Measurements from ENCODE around the gene CUBN. TPM values are rescaled to one million over a fixed set of nuclear protein-coding genes. Genes with fewer than 3 reads are reported as not detected.

The CUBN gene
- polyA plus RNA-seq, 2 of the 4 experiments (the other 2 are of a cell fraction), result 0.08 to 0.28 TPM

- ChIA-PET POLR2A (no interaction called here), CTCF (no interaction called here)
- Histone ChIP-seq H3K9me3 (no peaks in the 10 kb centered on the region), H3K4me1 (no peaks in the 10 kb centered on the region), H3K4me2 (no peak overlapping the region), H3K27ac (no peak overlapping the region), H3K4me3 (no peak overlapping the region)
- FAIRE-seq, result no peak
- 55% methylated on average over 7 of the region's 7 CpGs for WGBS (ENCODE audit: missing lambda C conversion rate)
- ATAC-seq, result no peak
- no peak for DNase-seq (ENCODE audit: low read depth in 1 of 2, low spot score in 1 of 2)
- TF ChIP-seq POLR2AphosphoS2 (conservative IDR thresholded peaks at IDR 0.05; ENCODE audit: low read length), result no peak
- no peak for TF ChIP-seq RCOR1 (IDR thresholded peaks at IDR 0.05; ENCODE audit: low read depth, low read length)
- TF ChIP-seq GATA3 (IDR thresholded peaks at IDR 0.05; ENCODE audit: borderline replicate concordance), result no peak
- TF ChIP-seq ZFP36 (IDR thresholded peaks at IDR 0.05; ENCODE audit: borderline replicate concordance, partially characterized antibody), result no peak
- TF ChIP-seq PHF8 (IDR thresholded peaks at IDR 0.05; ENCODE audit: borderline replicate concordance, low read depth), result no peak
Measured at GRCh38 chr10:17041626-17042520, 87.7 kb downstream of the CUBN start.

GRCh38 chr10:17038627-17039026 lies 91.0 kb downstream of the CUBN start:
- no peak overlapping the region for H3K27ac ChIP-seq

GRCh38 chr10:17037910-17038309 lies 91.7 kb downstream of the CUBN start:
- no peak for FAIRE-seq
- Histone ChIP-seq H3K9me3 (no peaks in the 10 kb centered on the region), H3K4me3 (no peak overlapping the region), H3K4me2 (no peak overlapping the region), H3K4me1 (no peaks in the 10 kb centered on the region), H3K27ac (no peak overlapping the region)
- POLR2A ChIA-PET, result no interaction called here
- TF ChIP-seq HOXB13 (CRISPR knock-in tag; IDR thresholded peaks at IDR 0.05; ENCODE audit: low read depth), result no peak
- no peak for TF ChIP-seq JUN (IDR thresholded peaks at IDR 0.05)
- TF ChIP-seq CHD2 (IDR thresholded peaks at IDR 0.05; ENCODE audit: low read length, partially characterized antibody), result no peak
- TF ChIP-seq KDM1A (IDR thresholded peaks at IDR 0.05; ENCODE audit: low read depth), result no peak
- no peak for TF ChIP-seq HMGXB4 (CRISPR knock-in tag; IDR thresholded peaks at IDR 0.05; ENCODE audit: borderline replicate concordance)
- TF ChIP-seq ZC3H11A (IDR thresholded peaks at IDR 0.05), result no peak
- TF ChIP-seq HDAC2 (IDR thresholded peaks at IDR 0.05), result no peak
- TF ChIP-seq EP300 (IDR thresholded peaks at IDR 0.05), result no peak
- TF ChIP-seq CBX8 (IDR thresholded peaks at IDR 0.05), result no peak
- TF ChIP-seq FOXS1 (CRISPR knock-in tag; IDR thresholded peaks at IDR 0.05), result no peak
- no peak for TF ChIP-seq MYC (IDR thresholded peaks at IDR 0.05; ENCODE audit: borderline replicate concordance, low read length)
- TF ChIP-seq TP53 (CRISPR knock-in tag; IDR thresholded peaks at IDR 0.05), result no peak
- no peak for DNase-seq (ENCODE audit: low read depth in 1 of 2, low spot score in 1 of 2)
- CTCF ChIA-PET, result no interaction called here
- 71% methylated on average over 6 of the region's 6 CpGs for WGBS (ENCODE audit: missing lambda C conversion rate)
- no peak for ATAC-seq

More at GRCh38 chr10:17038627-17039026, 91.0 kb downstream of the CUBN start:
- H3K4me1 ChIP-seq, result no peaks in the 10 kb centered on the region
- no peaks in the 10 kb centered on the region for H3K9me3 ChIP-seq
- ATAC-seq (no peak), DNase-seq (ENCODE audit: low read depth in 1 of 2, low spot score in 1 of 2) (no peak), FAIRE-seq (no peak)
- no peak overlapping the region for H3K4me2 ChIP-seq
- POLR2A ChIA-PET, result no interaction called here
- CTCF ChIA-PET, result no interaction called here
- no peak overlapping the region for H3K4me3 ChIP-seq
- WGBS (ENCODE audit: missing lambda C conversion rate), result 79% methylated on average over 5 of the region's 5 CpGs
- TF ChIP-seq JUNB (IDR thresholded peaks at IDR 0.05), result no peak
- TF ChIP-seq MYC (IDR thresholded peaks at IDR 0.05; ENCODE audit: borderline replicate concordance, low read length), result no peak
- no peak for TF ChIP-seq ESRRA (IDR thresholded peaks at IDR 0.05; ENCODE audit: borderline replicate concordance, low read length)
- no peak for TF ChIP-seq USF2 (IDR thresholded peaks at IDR 0.05)
- no peak for TF ChIP-seq ZFP36 (IDR thresholded peaks at IDR 0.05; ENCODE audit: borderline replicate concordance, partially characterized antibody)
- no peak for TF ChIP-seq BCL3 (IDR thresholded peaks at IDR 0.05)
- TF ChIP-seq POLR2A (IDR thresholded peaks at IDR 0.05; ENCODE audit: low read length), result no peak
- no peak for TF ChIP-seq FOXS1 (CRISPR knock-in tag; IDR thresholded peaks at IDR 0.05)
- TF ChIP-seq SMC3 (IDR thresholded peaks at IDR 0.05), result no peak
- TF ChIP-seq FOSL2 (IDR thresholded peaks at IDR 0.05), result no peak
- no peak for TF ChIP-seq FOSL2 (CRISPR knock-in tag; IDR thresholded peaks at IDR 0.05)
- TF ChIP-seq FOSB (CRISPR knock-in tag; IDR thresholded peaks at IDR 0.05), result no peak
- TF ChIP-seq ATOH8 (CRISPR knock-in tag; IDR thresholded peaks at IDR 0.05; ENCODE audit: low read depth), result no peak
